Activated CD4-positive, alpha-beta T cell treated with anti-CD3 and anti-CD28 coated beads, Interleukin-2, amount 10 ng/mL, durations not matched to agents 7 days and 5 days (primary cell): ENCODE measurements around the gene AGXT. TPM values are rescaled to one million over a fixed set of nuclear protein-coding genes. Genes with fewer than 3 reads are reported as not detected.

Source experiments
- CTCF ChIA-PET: fragments of 350-600 bp; sonication (Branson Sonifier 250); formaldehyde crosslinking; loops from one replicate; lab custom pipeline; 2021; ENCODE audit warnings: antibody characterized with exemption; lab: Charles Lee
- POLR2A ChIA-PET: fragments of 350-600 bp; sonication (Branson Sonifier 250); formaldehyde crosslinking; loops from one replicate; lab custom pipeline; 2021; ENCODE audit warnings: antibody characterized with exemption; lab: Charles Lee
- DNase-seq: peaks from one replicate; pipeline ENCODE4 v3.0.0-alpha.2; 2020
- H3K27ac Mint-ChIP-seq: one replicate; pipeline ENCODE4 v1.8.0; 2021; ENCODE audit warnings: mild to moderate bottlenecking, moderate library complexity, mixed read lengths
- H3K27me3 Mint-ChIP-seq: one replicate; pipeline ENCODE4 v1.8.0; 2021; ENCODE audit warnings: mixed read lengths
- H3K36me3 Mint-ChIP-seq: one replicate; pipeline ENCODE4 v1.8.0; 2021; ENCODE audit warnings: low read depth, mixed read lengths
- H3K4me1 Mint-ChIP-seq: one replicate; pipeline ENCODE4 v1.8.0; 2021; ENCODE audit warnings: mixed read lengths
- H3K4me3 Mint-ChIP-seq: one replicate; pipeline ENCODE4 v1.8.0; 2021; ENCODE audit warnings: mild to moderate bottlenecking, moderate library complexity, mixed read lengths
- H3K9me3 Mint-ChIP-seq: one replicate; pipeline ENCODE4 v1.8.0; 2021; ENCODE audit warnings: mixed read lengths
- total RNA-seq, 2 experiments: library from RNA; stranded (reverse); gene quantifications; one replicate each; pipeline ENCODE4 v1.2.3, GENCODE V29; 2021

The AGXT gene
- total RNA-seq, 2 experiments from 2014 or later: not detected

GRCh38 chr2:240925191-240925567, 56.6 kb downstream of the AGXT start:
- no peak overlapping the region for H3K4me3 Mint-ChIP-seq
- ChIA-PET CTCF (interaction anchor here (2.3 kb wide), 1 partner anchor 11 kb away, joined by 10 read pairs; no protein-coding TSS in a partner anchor), POLR2A (no interaction called here)
- no peaks in the 10 kb centered on the region for H3K4me1 Mint-ChIP-seq
- DNase-seq: peak; percentile 26
- no peak overlapping the region for H3K27ac Mint-ChIP-seq
- no peaks in the 10 kb centered on the region for H3K9me3 Mint-ChIP-seq
- H3K36me3 Mint-ChIP-seq: no peaks in the 10 kb centered on the region
- H3K27me3 Mint-ChIP-seq: no peaks in the 10 kb centered on the region

- H3K4me1 Mint-ChIP-seq: no peaks in the 10 kb centered on the region
- ChIA-PET POLR2A (no interaction called here), CTCF (interaction anchor here (2.3 kb wide), 1 partner anchor 12 kb away, joined by 10 read pairs; no protein-coding TSS in a partner anchor)
- no peaks in the 10 kb centered on the region for H3K36me3 Mint-ChIP-seq
- DNase-seq: no peak
- H3K4me3 Mint-ChIP-seq: no peak overlapping the region
- no peaks in the 10 kb centered on the region for H3K9me3 Mint-ChIP-seq
- no peaks in the 10 kb centered on the region for H3K27me3 Mint-ChIP-seq
- H3K27ac Mint-ChIP-seq: no peak overlapping the region
Measured at GRCh38 chr2:240925568-240926515, 57.2 kb downstream of the AGXT start.

GRCh38 chr2:240926516-240927389, 58.1 kb downstream of the AGXT start:
- no peak overlapping the region for H3K4me3 Mint-ChIP-seq
- no peaks in the 10 kb centered on the region for H3K36me3 Mint-ChIP-seq
- no peaks in the 10 kb centered on the region for H3K27me3 Mint-ChIP-seq
- no peak for DNase-seq
- POLR2A ChIA-PET: no interaction called here
- no peaks in the 10 kb centered on the region for H3K4me1 Mint-ChIP-seq
- CTCF ChIA-PET: interaction anchor here (2.3 kb wide), 1 partner anchor 13 kb away, joined by 10 read pairs; no protein-coding TSS in a partner anchor
- no peak overlapping the region for H3K27ac Mint-ChIP-seq
- H3K9me3 Mint-ChIP-seq: no peaks in the 10 kb centered on the region

GRCh38 chr2:240927390-240927781, 58.8 kb downstream of the AGXT start:
- H3K27ac Mint-ChIP-seq: no peak overlapping the region
- H3K36me3 Mint-ChIP-seq: no peaks in the 10 kb centered on the region
- H3K4me1 Mint-ChIP-seq: no peaks in the 10 kb centered on the region
- POLR2A ChIA-PET: no interaction called here
- no peaks in the 10 kb centered on the region for H3K27me3 Mint-ChIP-seq
- CTCF ChIA-PET: no interaction called here
- DNase-seq: no peak
- H3K4me3 Mint-ChIP-seq: no peak overlapping the region
- H3K9me3 Mint-ChIP-seq: no peaks in the 10 kb centered on the region

GRCh38 chr2:240928476-240929363, 60.1 kb downstream of the AGXT start:
- no peaks in the 10 kb centered on the region for H3K27me3 Mint-ChIP-seq
- no peak for DNase-seq
- H3K9me3 Mint-ChIP-seq: no peaks in the 10 kb centered on the region
- ChIA-PET POLR2A (no interaction called here), CTCF (no interaction called here)
- no peaks in the 10 kb centered on the region for H3K36me3 Mint-ChIP-seq
- no peak overlapping the region for H3K27ac Mint-ChIP-seq
- no peaks in the 10 kb centered on the region for H3K4me1 Mint-ChIP-seq
- H3K4me3 Mint-ChIP-seq: no peak overlapping the region

GRCh38 chr2:240929364-240930095, 60.9 kb downstream of the AGXT start:
- no peaks in the 10 kb centered on the region for H3K9me3 Mint-ChIP-seq
- no peaks in the 10 kb centered on the region for H3K4me1 Mint-ChIP-seq
- ChIA-PET POLR2A (no interaction called here), CTCF (no interaction called here)
- H3K36me3 Mint-ChIP-seq: no peaks in the 10 kb centered on the region
- no peaks in the 10 kb centered on the region for H3K27me3 Mint-ChIP-seq
- no peak overlapping the region for H3K4me3 Mint-ChIP-seq
- H3K27ac Mint-ChIP-seq: no peak overlapping the region
- DNase-seq: no peak

Other genes starting within 250 kb of the AGXT start
- gene GPR35, start 243.3 kb upstream of the AGXT start, total RNA-seq: 1 to 10 TPM; 4.1 to 5.1 TPM
- not detected for gene AQP12B, start 185.9 kb upstream of the AGXT start, total RNA-seq
- not detected for gene AQP12A, start 177.0 kb upstream of the AGXT start, total RNA-seq
- gene KIF1A, start 48.6 kb upstream of the AGXT start, total RNA-seq: under 1 TPM; 0.37 to 0.40 TPM
- gene MAB21L4, start 27.3 kb downstream of the AGXT start, total RNA-seq: not detected
- gene CROCC2, start 37.5 kb downstream of the AGXT start, total RNA-seq: not detected
- gene SNED1, start 129.8 kb downstream of the AGXT start, total RNA-seq: 1 to 10 TPM; 6.1 to 8.6 TPM
- gene MTERF4, start 233.5 kb downstream of the AGXT start, total RNA-seq: 10 to 100 TPM; 38.0 to 41.0 TPM